Camera-type eye (tissue), 1 donor: ENCODE data around the gene EPDR1. TPM values are rescaled to one million over a fixed set of nuclear protein-coding genes. Genes with fewer than 3 reads are reported as not detected.

Experiments
- total RNA-seq: library from RNA; depleted of rRNA; stranded (reverse); fragments of >200 nt; gene quantifications from one replicate; pipeline ENCODE4 v1.2.3, GENCODE V29; 2014

EPDR1 gene
- 20.7 TPM for total RNA-seq

DNA sequence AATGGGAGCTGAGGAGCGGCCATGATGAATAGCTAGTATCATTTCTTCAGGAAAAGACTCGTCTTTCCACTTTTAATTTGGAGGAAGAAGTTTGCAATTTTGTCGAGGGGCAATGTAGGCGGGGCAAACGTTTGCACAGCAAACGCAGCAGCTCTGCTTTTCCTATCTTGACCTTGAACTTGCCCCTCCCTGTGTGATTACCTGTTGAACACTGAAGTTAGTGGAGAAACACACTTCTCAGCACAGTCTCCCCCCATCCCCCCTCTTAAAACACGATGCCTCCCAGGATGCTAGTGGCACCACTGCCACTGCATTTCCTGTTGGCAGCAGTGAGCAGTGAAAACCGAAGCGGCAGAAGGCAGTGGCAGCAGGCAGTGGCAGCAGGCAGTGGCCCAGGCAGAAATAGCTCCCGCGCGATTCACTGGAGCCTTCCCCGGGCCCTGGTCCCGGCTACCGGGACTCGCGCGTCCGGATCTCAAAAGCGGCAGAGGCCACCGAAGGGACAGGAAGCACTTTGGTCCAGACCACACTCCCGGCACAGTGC lies at the start of gene EPDR1:
TSS of gene EPDR1 (plus strand) at position 336 of the 544 bp plus-strand sequence. CDS start 300 bp downstream, outside the sequence.

DNA sequence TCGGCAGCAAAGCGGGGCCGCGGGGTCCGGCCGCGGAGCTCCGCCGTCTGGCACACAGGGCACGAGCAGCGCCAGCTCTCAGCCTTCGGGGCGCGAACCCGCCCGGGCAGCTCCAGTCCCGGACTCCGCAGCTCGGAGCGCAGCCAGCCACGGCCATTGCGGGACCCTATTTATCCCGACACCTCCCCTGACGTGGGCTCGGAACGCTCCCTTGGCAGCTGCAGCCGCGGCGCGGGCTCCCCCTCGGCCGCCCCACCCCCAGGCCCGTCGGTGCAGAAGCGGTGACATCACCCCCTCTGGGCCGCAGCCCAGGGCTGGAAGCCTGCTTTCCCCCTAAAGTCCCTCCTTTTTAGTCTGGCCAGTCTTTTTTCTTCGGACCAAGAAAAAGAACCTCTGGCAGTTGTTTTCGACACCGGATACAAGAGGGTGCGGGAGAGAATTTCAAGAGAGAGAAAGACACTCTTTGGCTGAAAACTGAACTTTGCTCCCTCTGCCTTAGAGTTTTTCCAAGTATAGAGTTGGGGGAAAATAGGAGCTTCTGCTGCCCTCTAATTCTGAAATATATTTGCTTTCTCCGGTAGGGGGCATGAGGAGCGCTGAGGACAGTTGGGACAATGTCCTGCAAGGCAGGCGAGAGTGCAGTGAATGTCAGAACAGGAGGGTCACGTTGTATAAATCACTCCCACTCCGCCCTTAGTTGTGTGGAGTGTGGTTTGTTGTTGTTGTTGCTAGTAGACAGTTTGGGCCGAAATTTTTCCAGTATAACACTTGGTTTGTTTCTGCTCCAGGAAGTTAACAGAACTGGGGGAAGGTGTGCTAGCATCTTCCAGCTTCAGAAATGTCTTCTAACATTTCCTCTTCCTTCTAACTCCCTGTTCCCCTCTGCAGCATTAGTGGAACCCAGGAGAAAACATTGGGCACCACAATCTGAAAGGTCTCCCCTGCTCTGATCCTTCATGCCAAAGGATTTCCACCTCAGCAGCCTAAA lies 3.5 kb upstream of the EPDR1 start, which contains the start of gene SFRP4:
TSS of gene SFRP4 (minus strand) at position 145 of the 988 bp plus-strand sequence. CDS start 280 bp downstream, outside the sequence.

Other genes with a start within 250 kb of the EPDR1 start
- gene GPR141, start 236.9 kb upstream of the EPDR1 start, total RNA-seq: 1.9 TPM
- not detected for gene NME8, start 72.0 kb upstream of the EPDR1 start, total RNA-seq
- gene SFRP4, start 3.8 kb upstream of the EPDR1 start, total RNA-seq: 116 TPM